Nephron (organoid): ENCODE results near the gene GNG7.
A peak's percentile ranks its signal among the peaks of the same experiment; 100 is the strongest.
"Not testable (repeated sequence)": the region's sequence is repeated elsewhere in the genome, so short reads cannot be mapped to it uniquely, and the experiment has no call there.

Experiments used
- H3K27ac Mint-ChIP-seq, 3 experiments: 2 replicates each; pipeline ENCODE4 v1.8.0; 2020; ENCODE audit warnings: mixed read lengths in 3 of 3, mild to moderate bottlenecking in 2 of 3, moderate library complexity in 1 of 3
- H3K27me3 Mint-ChIP-seq: 2 replicates; pipeline ENCODE4 v1.8.0; 2021; ENCODE audit warnings: low read depth, mild to moderate bottlenecking, moderate library complexity, mixed read lengths
- H3K36me3 Mint-ChIP-seq: 2 replicates; pipeline ENCODE4 v1.8.0; 2020; ENCODE audit warnings: low read depth, mixed read lengths
- H3K4me1 Mint-ChIP-seq: 2 replicates; pipeline ENCODE4 v1.8.0; 2020; ENCODE audit warnings: mixed read lengths
- H3K4me3 Mint-ChIP-seq, 3 experiments: 2 replicates each; pipeline ENCODE4 v1.8.0; 2020; ENCODE audit warnings: mild to moderate bottlenecking in 3 of 3, mixed read lengths in 3 of 3, moderate library complexity in 2 of 3
- H3K9me3 Mint-ChIP-seq: 2 replicates; pipeline ENCODE4 v1.8.0; 2020; ENCODE audit warnings: mixed read lengths
- TF ChIP-seq, protein P1 (sequence below), 3 experiments: fragments of 200-600 bp; sonication (generic); IDR thresholded peaks; one replicate each; pipeline ENCODE4 v1.5.0; 2021; ENCODE audit warnings: antibody characterized with exemption in 3 of 3; ENCODE audit not compliant: unreplicated experiment in 3 of 3

Gene GNG7

DNA sequence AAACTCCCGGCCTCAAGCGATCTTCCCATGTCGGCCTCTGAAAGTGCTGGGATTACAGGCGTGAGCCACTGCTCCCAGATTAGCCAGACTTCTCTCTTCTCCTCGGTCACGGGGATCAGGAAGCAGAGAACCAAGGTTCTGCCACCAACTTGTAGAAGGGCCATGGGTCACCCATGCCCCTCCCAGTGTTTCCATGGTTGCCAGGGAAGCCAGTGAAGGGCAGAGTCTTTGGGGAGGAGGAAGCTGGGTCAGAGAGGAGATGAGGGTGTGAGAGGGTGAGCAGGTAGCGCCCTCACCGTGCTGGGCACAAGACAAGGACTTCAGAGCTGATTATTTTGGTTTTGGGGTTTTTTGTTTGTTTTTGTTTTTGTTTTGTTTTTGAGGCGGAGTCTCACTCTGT, 77.1 kb downstream of the GNG7 start:
- TF ChIP-seq, protein P1, sequence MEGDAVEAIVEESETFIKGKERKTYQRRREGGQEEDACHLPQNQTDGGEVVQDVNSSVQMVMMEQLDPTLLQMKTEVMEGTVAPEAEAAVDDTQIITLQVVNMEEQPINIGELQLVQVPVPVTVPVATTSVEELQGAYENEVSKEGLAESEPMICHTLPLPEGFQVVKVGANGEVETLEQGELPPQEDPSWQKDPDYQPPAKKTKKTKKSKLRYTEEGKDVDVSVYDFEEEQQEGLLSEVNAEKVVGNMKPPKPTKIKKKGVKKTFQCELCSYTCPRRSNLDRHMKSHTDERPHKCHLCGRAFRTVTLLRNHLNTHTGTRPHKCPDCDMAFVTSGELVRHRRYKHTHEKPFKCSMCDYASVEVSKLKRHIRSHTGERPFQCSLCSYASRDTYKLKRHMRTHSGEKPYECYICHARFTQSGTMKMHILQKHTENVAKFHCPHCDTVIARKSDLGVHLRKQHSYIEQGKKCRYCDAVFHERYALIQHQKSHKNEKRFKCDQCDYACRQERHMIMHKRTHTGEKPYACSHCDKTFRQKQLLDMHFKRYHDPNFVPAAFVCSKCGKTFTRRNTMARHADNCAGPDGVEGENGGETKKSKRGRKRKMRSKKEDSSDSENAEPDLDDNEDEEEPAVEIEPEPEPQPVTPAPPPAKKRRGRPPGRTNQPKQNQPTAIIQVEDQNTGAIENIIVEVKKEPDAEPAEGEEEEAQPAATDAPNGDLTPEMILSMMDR (IDR thresholded peaks at IDR 0.05; ENCODE audit: unreplicated experiment in 3 of 3) = no peak
- H3K27ac Mint-ChIP-seq = peak overlapping the region in 1 of 3 experiments; percentile 29
- H3K36me3 Mint-ChIP-seq = no peaks in the 10 kb centered on the region
- peaks cover 13% of the 10 kb centered on the region for H3K9me3 Mint-ChIP-seq
- peaks cover 34% of the 10 kb centered on the region for H3K27me3 Mint-ChIP-seq
- peaks cover 5% of the 10 kb centered on the region for H3K4me1 Mint-ChIP-seq
- H3K4me3 Mint-ChIP-seq = no peak overlapping the region

DNA sequence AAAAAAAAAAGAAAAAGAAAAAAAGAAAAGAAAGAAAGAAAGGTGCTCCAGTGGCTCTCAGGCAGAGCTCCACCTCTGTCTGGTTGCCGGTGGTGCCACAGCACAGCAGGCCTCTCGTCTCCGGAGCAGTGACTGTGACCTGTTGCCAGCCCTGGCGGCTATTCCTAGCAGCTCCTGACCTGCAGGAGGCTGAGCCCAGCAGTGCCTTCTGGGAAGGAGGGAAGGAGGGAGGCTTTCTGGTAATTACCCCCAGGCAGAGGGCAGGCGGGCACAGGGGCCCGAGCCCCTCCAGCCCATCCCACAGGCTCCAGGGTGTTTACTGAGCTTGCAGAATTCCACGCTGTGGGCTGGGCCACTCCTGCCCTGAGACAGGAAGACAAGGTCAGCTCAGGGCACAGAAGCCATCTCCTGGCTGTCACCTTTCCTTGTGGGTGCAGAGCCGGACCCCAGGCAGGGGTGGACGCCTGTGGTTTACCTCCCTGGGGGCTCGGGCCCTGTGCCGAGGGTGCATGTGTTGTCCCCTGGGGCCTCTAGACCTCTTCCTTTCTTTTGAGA, 77.9 kb downstream of the GNG7 start:
- no peaks in the 10 kb centered on the region for H3K36me3 Mint-ChIP-seq
- H3K27me3 Mint-ChIP-seq = peaks cover 38% of the 10 kb centered on the region
- peaks cover 7% of the 10 kb centered on the region for H3K9me3 Mint-ChIP-seq
- TF ChIP-seq, protein P1 (IDR thresholded peaks at IDR 0.05; ENCODE audit: unreplicated experiment in 3 of 3) = peak in 2 of 3 experiments; percentile 8 to 10
- H3K4me1 Mint-ChIP-seq = peaks cover 5% of the 10 kb centered on the region
- H3K27ac Mint-ChIP-seq = no peak overlapping the region
- no peak overlapping the region for H3K4me3 Mint-ChIP-seq

DNA sequence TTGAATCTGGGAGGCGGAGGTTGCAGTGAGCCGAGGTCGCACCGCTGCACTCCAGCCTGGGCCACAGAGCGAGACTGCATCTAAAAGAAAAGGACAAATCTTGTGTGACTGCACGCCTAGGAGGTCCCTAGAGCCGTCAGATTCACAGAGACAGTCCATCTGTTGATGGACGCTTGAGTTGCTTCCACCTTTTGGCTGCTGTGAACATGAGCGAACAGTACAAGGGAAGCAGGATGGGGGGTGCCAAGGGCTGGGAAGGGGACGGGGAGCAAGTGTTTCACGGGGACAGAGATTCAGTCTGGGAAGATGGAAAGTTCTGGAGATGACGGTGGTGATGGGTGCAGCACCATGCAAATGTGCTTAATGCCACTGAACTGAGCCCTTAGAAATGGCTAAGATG, 78.7 kb downstream of the GNG7 start:
- TF ChIP-seq, protein P1 (IDR thresholded peaks at IDR 0.05; ENCODE audit: unreplicated experiment in 3 of 3) = no peak
- Mint-ChIP-seq H3K4me1 (peaks cover 5% of the 10 kb centered on the region), H3K27me3 (peaks cover 42% of the 10 kb centered on the region), H3K36me3 (no peaks in the 10 kb centered on the region), H3K9me3 (peaks cover 3% of the 10 kb centered on the region), H3K4me3 (no peak overlapping the region), H3K27ac (no peak overlapping the region)

DNA sequence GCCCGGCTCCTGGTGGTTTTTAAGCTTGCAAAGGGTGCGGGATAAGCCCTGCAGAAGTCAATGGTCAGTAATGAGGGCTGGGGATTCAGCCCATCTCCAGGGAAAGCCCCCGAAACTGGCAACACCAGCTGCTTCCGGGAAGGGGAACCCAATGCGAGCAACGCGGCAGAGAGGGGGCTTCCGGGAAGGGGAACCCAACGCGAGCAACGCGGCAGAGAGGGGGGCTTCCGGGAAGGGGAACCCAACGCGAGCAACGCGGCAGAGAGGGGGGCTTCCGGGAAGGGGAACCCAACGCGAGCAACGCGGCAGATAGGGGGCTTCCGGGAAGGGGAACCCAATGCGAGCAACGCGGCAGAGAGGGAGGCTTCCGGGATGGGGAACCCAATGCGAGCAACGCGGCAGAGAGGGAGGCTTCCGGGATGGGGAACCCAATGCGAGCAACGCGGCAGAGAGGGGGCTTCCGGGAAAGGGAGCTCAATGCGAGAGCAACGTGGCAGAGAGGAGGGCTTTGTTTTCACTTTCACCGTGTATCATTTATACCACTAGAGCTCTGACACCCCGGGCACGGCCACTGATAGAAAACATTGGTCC, 80.0 kb downstream of the GNG7 start:
- not testable (repeated sequence) for H3K36me3 Mint-ChIP-seq, H3K9me3 Mint-ChIP-seq, H3K27ac Mint-ChIP-seq, H3K4me3 Mint-ChIP-seq, H3K4me1 Mint-ChIP-seq
- peaks cover 39% of the 10 kb centered on the region for H3K27me3 Mint-ChIP-seq

DNA sequence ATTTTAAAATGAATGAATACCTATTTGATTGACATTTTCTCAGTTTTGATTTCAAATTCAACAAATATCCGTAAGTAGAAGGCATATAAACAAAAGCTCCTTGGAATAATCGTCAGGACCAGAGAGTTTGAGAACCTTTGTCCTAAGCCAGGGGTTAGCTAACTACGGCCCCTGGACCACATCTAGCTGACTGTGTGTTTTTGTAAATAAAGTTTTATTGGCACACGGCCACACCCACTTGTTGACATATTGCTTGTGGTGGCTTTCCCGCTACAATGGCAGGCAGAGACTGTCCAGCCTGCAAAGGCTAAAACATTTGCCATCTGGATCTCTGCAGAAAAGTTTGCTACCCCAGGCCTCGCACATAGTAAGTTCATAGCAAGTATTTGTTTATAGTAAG, 83.4 kb downstream of the GNG7 start:
- H3K4me3 Mint-ChIP-seq = no peak overlapping the region
- TF ChIP-seq, protein P1 (IDR thresholded peaks at IDR 0.05; ENCODE audit: unreplicated experiment in 3 of 3) = no peak

DNA sequence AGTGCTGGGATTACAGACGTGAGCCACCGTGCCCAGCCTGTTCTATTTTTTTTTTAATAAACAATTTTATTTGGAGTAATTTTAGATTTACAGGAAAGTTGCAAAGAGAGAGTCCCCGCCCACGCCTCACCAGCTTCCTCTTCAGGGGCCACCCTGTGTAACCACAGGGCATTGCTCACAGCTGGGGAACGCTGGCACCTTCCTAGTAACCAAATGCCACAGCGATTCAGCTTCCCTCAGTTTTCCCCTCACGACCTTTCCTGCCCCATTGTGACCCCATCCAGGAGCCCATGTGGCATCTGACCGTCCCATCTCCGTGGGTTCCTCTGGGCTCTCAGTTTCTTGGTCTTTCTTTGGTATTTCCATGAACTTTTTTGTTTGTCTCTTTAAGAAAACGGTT, 83.9 kb downstream of the GNG7 start:
- TF ChIP-seq, protein P1 (IDR thresholded peaks at IDR 0.05; ENCODE audit: unreplicated experiment in 3 of 3) = no peak
- peaks cover 3% of the 10 kb centered on the region for H3K9me3 Mint-ChIP-seq
- no peak overlapping the region for H3K4me3 Mint-ChIP-seq
- H3K36me3 Mint-ChIP-seq = no peaks in the 10 kb centered on the region
- no peak overlapping the region for H3K27ac Mint-ChIP-seq
- H3K27me3 Mint-ChIP-seq = peaks cover 45% of the 10 kb centered on the region
- H3K4me1 Mint-ChIP-seq = no peaks in the 10 kb centered on the region

More for the DNA sequence above, 83.4 kb downstream of the GNG7 start:
- H3K27ac Mint-ChIP-seq = no peak overlapping the region
- H3K9me3 Mint-ChIP-seq = peaks cover 3% of the 10 kb centered on the region
- H3K4me1 Mint-ChIP-seq = no peaks in the 10 kb centered on the region
- peaks cover 41% of the 10 kb centered on the region for H3K27me3 Mint-ChIP-seq
- H3K36me3 Mint-ChIP-seq = no peaks in the 10 kb centered on the region
